ENCODE measurements around the gene ABCA3. TPM values are rescaled to one million over a fixed set of nuclear protein-coding genes. Genes with fewer than 3 reads are reported as not detected.

ABCA3 gene
- total RNA-seq (2021) (9.0 and 13.7 TPM in 2 replicates), Bru-seq, nascent RNA (percentile 36 among the genes with signal in this experiment), BruChase-seq, experiment 1, labeled RNA remaining after a 2-hour chase (percentile 39 among the genes with signal in this experiment), BruChase-seq, experiment 2, labeled RNA remaining after a 6-hour chase (percentile 52 among the genes with signal in this experiment)
- long read RNA-seq, full-length matches to known transcripts, result 4 of 50 reads
- long read RNA-seq, partial matches to known transcripts, result 36 of 50 reads
- long read RNA-seq, other reads (novel, unspliced or antisense), result 10 of 50 reads

DNA sequence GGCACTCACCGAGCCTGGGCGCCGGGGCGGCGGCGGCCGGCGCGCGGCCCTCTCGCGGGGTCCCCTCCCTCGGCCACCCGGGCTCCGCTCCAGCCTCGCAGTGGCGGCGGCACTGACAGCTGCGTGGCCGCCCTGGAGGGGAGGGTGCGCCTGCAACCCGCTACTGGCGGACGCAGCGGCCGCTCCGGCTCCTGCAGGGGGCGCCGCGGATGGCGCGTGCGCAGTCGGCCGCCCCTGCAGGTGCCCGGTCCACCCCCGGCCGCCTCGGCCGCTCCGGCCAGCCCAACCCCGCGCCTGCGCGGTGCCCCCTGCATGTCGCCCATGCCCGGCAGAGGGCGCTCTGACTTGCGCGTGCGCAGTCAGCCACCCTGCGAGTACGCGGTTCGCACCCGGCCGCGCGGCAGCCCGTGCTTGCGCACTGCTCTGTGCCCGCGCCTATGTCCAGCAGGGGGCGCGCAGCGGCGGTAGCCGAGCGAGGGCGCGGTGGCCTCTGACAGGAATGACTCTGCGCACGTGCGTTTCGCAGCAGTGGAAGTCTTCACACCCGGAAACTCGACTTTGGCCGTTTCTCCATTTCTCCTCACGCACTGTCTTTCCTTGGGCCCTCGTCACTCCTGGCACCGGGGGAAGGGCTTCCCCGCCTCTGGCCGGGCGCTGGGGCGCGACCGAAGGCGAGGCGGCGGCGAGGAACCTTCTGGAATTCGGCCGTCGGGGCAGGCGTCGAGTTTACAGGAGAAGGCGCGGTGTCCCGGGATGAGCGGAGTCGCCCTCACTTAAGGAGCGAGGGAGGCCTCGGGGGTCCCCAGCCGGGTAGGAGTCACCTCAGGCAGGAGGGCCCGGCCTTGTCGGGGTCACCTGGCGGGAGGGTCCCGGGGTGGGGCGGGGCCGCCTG lies at the start of gene ABCA3:
ABCA3 (minus strand) TSS at position 165 of the 892 bp plus-strand sequence. CDS start 14,262 bp downstream, outside the sequence.
- ChIA-PET POLR2A (ENCODE audit: low non-redundant PET) (no interaction called here), CTCF (interaction anchor here (1.1 kb wide), 1 partner anchor 161 kb away, joined by 5 read pairs; no protein-coding TSS in a partner anchor)
- no peak within 1 kb of the TSS for H3K27ac ChIP-seq (ENCODE audit: low read depth, low read length, poor library complexity, severe bottlenecking)

DNA sequence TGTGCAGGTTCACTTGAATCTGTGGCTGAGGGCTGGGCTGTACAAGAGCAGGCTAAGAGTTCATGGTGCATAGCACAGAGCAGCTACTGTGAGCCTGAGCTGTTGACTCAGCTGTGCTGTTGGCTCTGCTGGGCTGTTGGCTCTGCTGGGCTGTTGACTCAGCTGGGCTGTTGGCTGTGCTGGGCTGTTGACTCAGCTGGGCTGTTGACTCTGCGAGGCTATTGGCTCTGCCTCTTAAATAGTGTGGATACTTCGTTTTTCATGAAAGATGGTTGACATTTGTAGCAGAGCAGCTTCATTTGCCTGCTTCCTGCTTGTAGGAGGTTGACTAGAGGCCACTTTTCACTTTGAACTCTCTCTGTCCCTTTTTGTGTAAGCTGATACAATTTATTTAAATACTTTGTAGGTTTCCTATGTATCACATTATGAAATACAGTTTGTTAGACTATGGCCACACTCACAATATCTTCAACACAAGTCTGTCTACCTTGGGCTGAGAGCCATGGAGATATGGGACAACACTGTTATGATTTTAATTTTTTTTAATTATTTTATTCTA lies 48.4 kb upstream of the ABCA3 start:
- Histone ChIP-seq H3K27me3 (replicated peaks; ENCODE audit: insufficient read depth, low read depth, low read length, poor library complexity) (no peaks in the 10 kb centered on the region), H3K4me1 (ENCODE audit: insufficient read depth, low read length, poor library complexity, severe bottlenecking) (no peaks in the 10 kb centered on the region), H3K27ac (ENCODE audit: low read depth, low read length, poor library complexity, severe bottlenecking) (no peak overlapping the region), H3K4me3 (ENCODE audit: low read depth, low read length, poor library complexity, severe bottlenecking) (no peak overlapping the region), H3K9me3 (ENCODE audit: low read depth, low read length, poor library complexity, severe bottlenecking) (no peaks in the 10 kb centered on the region), H3K36me3 (ENCODE audit: insufficient read depth, low read length, poor library complexity, severe bottlenecking) (no peaks in the 10 kb centered on the region)
- intact Hi-C loops (cut with micrococcal nuclease; ENCODE audit: unreplicated experiment), result no loop called here
- no peak for TF ChIP-seq EZH2 (IDR thresholded peaks at IDR 0.05; ENCODE audit: borderline replicate concordance, low read depth, low read length, poor library complexity, severe bottlenecking)
- TF ChIP-seq, protein P1, sequence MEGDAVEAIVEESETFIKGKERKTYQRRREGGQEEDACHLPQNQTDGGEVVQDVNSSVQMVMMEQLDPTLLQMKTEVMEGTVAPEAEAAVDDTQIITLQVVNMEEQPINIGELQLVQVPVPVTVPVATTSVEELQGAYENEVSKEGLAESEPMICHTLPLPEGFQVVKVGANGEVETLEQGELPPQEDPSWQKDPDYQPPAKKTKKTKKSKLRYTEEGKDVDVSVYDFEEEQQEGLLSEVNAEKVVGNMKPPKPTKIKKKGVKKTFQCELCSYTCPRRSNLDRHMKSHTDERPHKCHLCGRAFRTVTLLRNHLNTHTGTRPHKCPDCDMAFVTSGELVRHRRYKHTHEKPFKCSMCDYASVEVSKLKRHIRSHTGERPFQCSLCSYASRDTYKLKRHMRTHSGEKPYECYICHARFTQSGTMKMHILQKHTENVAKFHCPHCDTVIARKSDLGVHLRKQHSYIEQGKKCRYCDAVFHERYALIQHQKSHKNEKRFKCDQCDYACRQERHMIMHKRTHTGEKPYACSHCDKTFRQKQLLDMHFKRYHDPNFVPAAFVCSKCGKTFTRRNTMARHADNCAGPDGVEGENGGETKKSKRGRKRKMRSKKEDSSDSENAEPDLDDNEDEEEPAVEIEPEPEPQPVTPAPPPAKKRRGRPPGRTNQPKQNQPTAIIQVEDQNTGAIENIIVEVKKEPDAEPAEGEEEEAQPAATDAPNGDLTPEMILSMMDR (conservative IDR thresholded peaks at IDR 0.05; ENCODE audit: low read depth, low read length), result no peak
- no TSS peak for BruUV-seq (replicated peaks)
- DNase-seq (ENCODE audit: low spot score), result no peak
- CTCF ChIA-PET, result no interaction called here
- POLR2A ChIA-PET (ENCODE audit: low non-redundant PET), result no interaction called here

More for the DNA sequence above, at the start of gene ABCA3:
- DNase-seq (ENCODE audit: low spot score), result peak; percentile 96
- no peak for TF ChIP-seq EZH2 (IDR thresholded peaks at IDR 0.05; ENCODE audit: borderline replicate concordance, low read depth, low read length, poor library complexity, severe bottlenecking)
- TF ChIP-seq, protein P1 (conservative IDR thresholded peaks at IDR 0.05; ENCODE audit: low read depth, low read length), result peak; percentile 99
- Histone ChIP-seq H3K9me3 (ENCODE audit: low read depth, low read length, poor library complexity, severe bottlenecking) (no peaks in the 10 kb centered on the region), H3K36me3 (ENCODE audit: insufficient read depth, low read length, poor library complexity, severe bottlenecking) (no peaks in the 10 kb centered on the region), H3K27me3 (replicated peaks; ENCODE audit: insufficient read depth, low read depth, low read length, poor library complexity) (peaks cover 34% of the 10 kb centered on the region), H3K4me1 (ENCODE audit: insufficient read depth, low read length, poor library complexity, severe bottlenecking) (no peaks in the 10 kb centered on the region), H3K4me3 (ENCODE audit: low read depth, low read length, poor library complexity, severe bottlenecking) (peak within 1 kb of the TSS; percentile 75)
- BruUV-seq (replicated peaks), result no TSS peak
- intact Hi-C loops (cut with micrococcal nuclease; ENCODE audit: unreplicated experiment), result loop anchor here (5.0 kb wide), 2 partner anchors 86 to 161 kb away; partner anchors contain the start of gene CCNF

DNA sequence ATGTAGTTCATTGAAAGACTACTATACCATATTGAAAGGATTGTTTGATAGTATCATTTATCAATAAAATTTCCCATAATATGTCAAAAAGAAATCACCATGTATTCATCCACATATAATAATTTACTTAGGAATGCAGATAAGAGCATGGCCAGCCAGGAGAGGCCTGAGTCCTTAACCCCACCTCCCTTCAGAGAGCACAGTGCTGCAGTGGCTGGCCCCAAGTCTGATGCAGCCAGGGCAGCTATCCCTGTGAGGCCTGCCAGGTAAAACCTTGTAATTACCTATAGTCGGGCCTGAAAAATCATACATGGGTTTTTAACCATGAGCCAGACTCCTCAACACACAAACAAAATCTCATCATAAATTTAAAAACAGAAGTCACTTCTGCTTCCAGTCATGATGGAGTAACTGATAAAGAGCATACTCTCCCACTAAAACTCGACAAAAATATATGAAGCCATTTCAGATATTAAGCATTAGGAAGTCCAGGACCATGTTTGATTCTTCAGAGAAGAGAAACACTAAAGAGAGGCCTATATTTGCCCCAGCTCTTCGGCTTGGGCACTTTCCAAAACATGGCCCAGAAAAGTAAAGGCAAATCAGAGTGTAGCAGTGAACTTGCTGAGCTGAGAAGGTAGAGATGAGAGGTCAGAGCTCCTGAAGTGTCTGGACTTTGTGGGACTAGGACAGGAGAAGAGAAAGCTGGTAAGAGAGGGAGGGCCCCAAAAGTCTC lies 47.8 kb upstream of the ABCA3 start:
- no peaks in the 10 kb centered on the region for H3K9me3 ChIP-seq (ENCODE audit: low read depth, low read length, poor library complexity, severe bottlenecking)
- ChIA-PET POLR2A (ENCODE audit: low non-redundant PET) (no interaction called here), CTCF (no interaction called here)
- DNase-seq (ENCODE audit: low spot score), result no peak
- no peak overlapping the region for H3K27ac ChIP-seq (ENCODE audit: low read depth, low read length, poor library complexity, severe bottlenecking)
- no peak overlapping the region for H3K4me3 ChIP-seq (ENCODE audit: low read depth, low read length, poor library complexity, severe bottlenecking)
- no peaks in the 10 kb centered on the region for H3K4me1 ChIP-seq (ENCODE audit: insufficient read depth, low read length, poor library complexity, severe bottlenecking)
- BruUV-seq (replicated peaks), result no TSS peak
- no peaks in the 10 kb centered on the region for H3K36me3 ChIP-seq (ENCODE audit: insufficient read depth, low read length, poor library complexity, severe bottlenecking)
- intact Hi-C loops (cut with micrococcal nuclease; ENCODE audit: unreplicated experiment), result no loop called here
- TF ChIP-seq EZH2 (IDR thresholded peaks at IDR 0.05; ENCODE audit: borderline replicate concordance, low read depth, low read length, poor library complexity, severe bottlenecking), result no peak
- TF ChIP-seq, protein P1 (conservative IDR thresholded peaks at IDR 0.05; ENCODE audit: low read depth, low read length), result no peak
- H3K27me3 ChIP-seq (replicated peaks; ENCODE audit: insufficient read depth, low read depth, low read length, poor library complexity), result no peaks in the 10 kb centered on the region
